ENCODE measurements around the gene TBXAS1. TPM values are rescaled to one million over a fixed set of nuclear protein-coding genes. Genes with fewer than 3 reads are reported as not detected.

TBXAS1 gene
- total RNA-seq, 2 experiments from 2014 or later, result 0.86 TPM; not detected in 1

- no peaks in the 10 kb centered on the region for H3K9me2 ChIP-seq (ENCODE audit: insufficient read depth, low read length)
- no peak overlapping the region for H3K4me3 ChIP-seq (ENCODE audit: low read depth, low read length, poor library complexity, severe bottlenecking)
- CTCF ChIA-PET (ENCODE audit: unreplicated experiment), result interaction anchor here (0.5 kb wide), 1 partner anchor 20 kb away, joined by 3 read pairs; no protein-coding TSS in a partner anchor
- DNase-seq (ENCODE audit: low spot score), result no peak
- no peaks in the 10 kb centered on the region for H3K36me3 ChIP-seq (ENCODE audit: insufficient read depth, low read length)
- H3K27ac ChIP-seq (ENCODE audit: low read depth, low read length, poor library complexity, severe bottlenecking), result no peak overlapping the region
- no peaks in the 10 kb centered on the region for H3K79me2 ChIP-seq (ENCODE audit: insufficient read depth, low read depth, low read length)
- intact Hi-C loops (cut with micrococcal nuclease; ENCODE audit: unreplicated experiment), result no loop called here
- H3K4me1 ChIP-seq (ENCODE audit: insufficient read depth, low read length, poor library complexity, severe bottlenecking), result peaks cover 8% of the 10 kb centered on the region
- H3K9me3 ChIP-seq (ENCODE audit: low read length), result no peaks in the 10 kb centered on the region
- POLR2A ChIA-PET, result interaction anchor here (0.7 kb wide), 1 partner anchor 389 kb away, joined by 3 read pairs; no protein-coding TSS in a partner anchor
- TF ChIP-seq, protein P1, sequence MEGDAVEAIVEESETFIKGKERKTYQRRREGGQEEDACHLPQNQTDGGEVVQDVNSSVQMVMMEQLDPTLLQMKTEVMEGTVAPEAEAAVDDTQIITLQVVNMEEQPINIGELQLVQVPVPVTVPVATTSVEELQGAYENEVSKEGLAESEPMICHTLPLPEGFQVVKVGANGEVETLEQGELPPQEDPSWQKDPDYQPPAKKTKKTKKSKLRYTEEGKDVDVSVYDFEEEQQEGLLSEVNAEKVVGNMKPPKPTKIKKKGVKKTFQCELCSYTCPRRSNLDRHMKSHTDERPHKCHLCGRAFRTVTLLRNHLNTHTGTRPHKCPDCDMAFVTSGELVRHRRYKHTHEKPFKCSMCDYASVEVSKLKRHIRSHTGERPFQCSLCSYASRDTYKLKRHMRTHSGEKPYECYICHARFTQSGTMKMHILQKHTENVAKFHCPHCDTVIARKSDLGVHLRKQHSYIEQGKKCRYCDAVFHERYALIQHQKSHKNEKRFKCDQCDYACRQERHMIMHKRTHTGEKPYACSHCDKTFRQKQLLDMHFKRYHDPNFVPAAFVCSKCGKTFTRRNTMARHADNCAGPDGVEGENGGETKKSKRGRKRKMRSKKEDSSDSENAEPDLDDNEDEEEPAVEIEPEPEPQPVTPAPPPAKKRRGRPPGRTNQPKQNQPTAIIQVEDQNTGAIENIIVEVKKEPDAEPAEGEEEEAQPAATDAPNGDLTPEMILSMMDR (conservative IDR thresholded peaks at IDR 0.05; ENCODE audit: low read length), result no peak
- no peak for TF ChIP-seq EZH2phosphoT487 (IDR thresholded peaks at IDR 0.05; ENCODE audit: borderline replicate concordance, low read depth, low read length)
- no TSS peak for BruUV-seq (replicated peaks)
- no peaks in the 10 kb centered on the region for H4K20me1 ChIP-seq (ENCODE audit: insufficient read depth, low read length)
- no peak overlapping the region for H2AFZ ChIP-seq (ENCODE audit: low read length)
- H3K4me2 ChIP-seq (ENCODE audit: low read length), result no peak overlapping the region
These were observed 23.4 kb downstream of the TBXAS1 start for GRCh38 chr7:139852482-139852845.

DNA sequence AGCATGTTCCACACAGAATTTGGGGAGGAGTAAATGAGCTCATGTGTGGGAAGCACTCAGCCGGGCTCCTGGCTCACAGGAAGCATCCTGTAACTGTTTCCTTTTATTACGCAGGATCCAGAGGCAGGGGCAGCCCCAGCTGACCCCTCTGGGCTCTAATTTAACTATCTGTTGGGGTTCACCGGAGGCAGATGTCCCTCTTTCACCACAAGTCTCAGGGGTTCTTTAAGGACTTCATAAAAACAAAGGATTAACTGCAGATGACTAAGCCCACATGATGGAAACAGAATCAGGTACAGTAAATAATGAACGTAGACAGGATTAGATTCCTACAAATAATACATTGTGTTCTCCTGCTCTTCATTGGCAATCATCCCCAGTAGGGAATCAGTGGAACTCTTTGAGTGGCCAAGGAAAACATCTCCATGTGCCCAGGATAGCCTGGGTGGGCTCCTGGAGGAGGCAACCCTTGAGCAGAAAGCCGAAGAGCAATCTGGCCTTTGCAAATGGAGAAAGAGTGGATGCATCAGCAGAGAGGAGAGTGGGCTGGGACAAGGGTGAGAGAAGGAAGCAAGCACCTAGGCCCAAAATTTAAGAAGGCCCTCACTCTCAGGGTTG is 24.6 kb downstream of the TBXAS1 start:
- H3K9me2 ChIP-seq (ENCODE audit: insufficient read depth, low read length), result no peaks in the 10 kb centered on the region
- no peaks in the 10 kb centered on the region for H3K9me3 ChIP-seq (ENCODE audit: low read length)
- H3K4me2 ChIP-seq (ENCODE audit: low read length), result no peak overlapping the region
- no peak for DNase-seq (ENCODE audit: low spot score)
- no peak overlapping the region for H3K4me3 ChIP-seq (ENCODE audit: low read depth, low read length, poor library complexity, severe bottlenecking)
- peaks cover 8% of the 10 kb centered on the region for H3K4me1 ChIP-seq (ENCODE audit: insufficient read depth, low read length, poor library complexity, severe bottlenecking)
- H3K36me3 ChIP-seq (ENCODE audit: insufficient read depth, low read length), result no peaks in the 10 kb centered on the region
- TF ChIP-seq, protein P1 (conservative IDR thresholded peaks at IDR 0.05; ENCODE audit: low read length), result no peak
- TF ChIP-seq EZH2phosphoT487 (IDR thresholded peaks at IDR 0.05; ENCODE audit: borderline replicate concordance, low read depth, low read length), result no peak
- H3K27ac ChIP-seq (ENCODE audit: low read depth, low read length, poor library complexity, severe bottlenecking), result no peak overlapping the region
- no peaks in the 10 kb centered on the region for H4K20me1 ChIP-seq (ENCODE audit: insufficient read depth, low read length)
- ChIA-PET POLR2A (interaction anchor here (1.9 kb wide), 1 partner anchor 58 kb away, joined by 4 read pairs; no protein-coding TSS in a partner anchor), CTCF (ENCODE audit: unreplicated experiment) (no interaction called here)
- intact Hi-C loops (cut with micrococcal nuclease; ENCODE audit: unreplicated experiment), result no loop called here
- no peak overlapping the region for H2AFZ ChIP-seq (ENCODE audit: low read length)
- no peaks in the 10 kb centered on the region for H3K79me2 ChIP-seq (ENCODE audit: insufficient read depth, low read depth, low read length)
- BruUV-seq (replicated peaks), result no TSS peak

- intact Hi-C loops (cut with micrococcal nuclease; ENCODE audit: unreplicated experiment), result no loop called here
- DNase-seq (ENCODE audit: low spot score), result no peak
- no peak overlapping the region for H3K27ac ChIP-seq (ENCODE audit: low read depth, low read length, poor library complexity, severe bottlenecking)
- H2AFZ ChIP-seq (ENCODE audit: low read length), result no peak overlapping the region
- no peaks in the 10 kb centered on the region for H3K9me2 ChIP-seq (ENCODE audit: insufficient read depth, low read length)
- no peaks in the 10 kb centered on the region for H3K36me3 ChIP-seq (ENCODE audit: insufficient read depth, low read length)
- H3K79me2 ChIP-seq (ENCODE audit: insufficient read depth, low read depth, low read length), result no peaks in the 10 kb centered on the region
- H3K4me3 ChIP-seq (ENCODE audit: low read depth, low read length, poor library complexity, severe bottlenecking), result no peak overlapping the region
- H3K4me2 ChIP-seq (ENCODE audit: low read length), result no peak overlapping the region
- H3K9me3 ChIP-seq (ENCODE audit: low read length), result no peaks in the 10 kb centered on the region
- BruUV-seq (replicated peaks), result no TSS peak
- ChIA-PET CTCF (ENCODE audit: unreplicated experiment) (no interaction called here), POLR2A (interaction anchor here (1.9 kb wide), 1 partner anchor 58 kb away, joined by 4 read pairs; no protein-coding TSS in a partner anchor)
- TF ChIP-seq EZH2phosphoT487 (IDR thresholded peaks at IDR 0.05; ENCODE audit: borderline replicate concordance, low read depth, low read length), result no peak
- TF ChIP-seq, protein P1 (conservative IDR thresholded peaks at IDR 0.05; ENCODE audit: low read length), result no peak
- peaks cover 8% of the 10 kb centered on the region for H3K4me1 ChIP-seq (ENCODE audit: insufficient read depth, low read length, poor library complexity, severe bottlenecking)
- no peaks in the 10 kb centered on the region for H4K20me1 ChIP-seq (ENCODE audit: insufficient read depth, low read length)
These were observed 25.1 kb downstream of the TBXAS1 start for GRCh38 chr7:139854124-139854511.
